Liver (tissue), 9 donors: Measurements from ENCODE around the gene KMT2B. TPM values are rescaled to one million over a fixed set of nuclear protein-coding genes. Genes with fewer than 3 reads are reported as not detected.

ENCODE experiments used
- DNase-seq: peaks from one replicate; pipeline ENCODE4 v3.0.0-alpha.2; 2017; ENCODE audit warnings: low spot score
- H3K27ac ChIP-seq, 2 donors: one replicate each; pipeline ENCODE4 v1.7.0; 2013; ENCODE audit warnings: inconsistent platforms in 2 of 2, low read length in 2 of 2, control low read depth in 1 of 2, low read depth in 1 of 2, mild to moderate bottlenecking in 1 of 2
- H3K27me3 ChIP-seq, 4 donors: one replicate each; pipeline versions ENCODE4 v1.6.1 to v1.7.0; 2013; ENCODE audit warnings: low read length in 3 of 4, inconsistent platforms in 1 of 4, mild to moderate bottlenecking in 1 of 4, moderate library complexity in 1 of 4; ENCODE audit not compliant: control insufficient read depth in 4 of 4, insufficient read depth in 4 of 4
- H3K36me3 ChIP-seq, 4 donors: one replicate each; pipeline versions ENCODE4 v1.6.1 to v1.7.0; 2013; ENCODE audit warnings: low read length in 3 of 4, mild to moderate bottlenecking in 3 of 4, low read depth in 1 of 4, moderate library complexity in 1 of 4; ENCODE audit not compliant: control insufficient read depth in 4 of 4, insufficient read depth in 3 of 4
- H3K4me1 ChIP-seq, 4 donors: one replicate each; pipeline versions ENCODE4 v1.6.1 to v1.7.0; 2013; ENCODE audit warnings: low read length in 3 of 4, mild to moderate bottlenecking in 3 of 4, moderate library complexity in 1 of 4; ENCODE audit not compliant: control insufficient read depth in 4 of 4, insufficient read depth in 4 of 4
- H3K4me3 ChIP-seq, 3 donors: one replicate each; pipeline versions ENCODE4 v1.6.1 to v1.7.0; 2013; ENCODE audit warnings: low read length in 3 of 3, control low read depth in 1 of 3, low read depth in 1 of 3, mild to moderate bottlenecking in 1 of 3
- H3K9ac ChIP-seq, 2 donors: one replicate each; pipeline ENCODE4 v1.7.0; 2013; ENCODE audit warnings: low read length in 2 of 2, mild to moderate bottlenecking in 2 of 2, moderate library complexity in 2 of 2, control low read depth in 1 of 2, low read depth in 1 of 2
- H3K9me3 ChIP-seq, 4 donors: one replicate each; pipeline versions ENCODE4 v1.6.1 to v1.7.0; 2013; ENCODE audit warnings: low read length in 3 of 4; ENCODE audit not compliant: control insufficient read depth in 4 of 4
- ATF3 ChIP-seq: IDR thresholded peaks from 2 replicates; pipeline ENCODE4 v1.6.1; 2016; ENCODE audit warnings: antibody characterized with exemption
- CTCF ChIP-seq: fragments of 150-350 bp; IDR thresholded peaks from 2 replicates; pipeline ENCODE4 v1.5.1; 2017; ENCODE audit warnings: improper control_type of control experiment, low read depth, low read length; ENCODE audit not compliant: missing input control
- EGR1 ChIP-seq, 2 donors: IDR thresholded peaks; 2 replicates each; pipeline ENCODE4 v1.6.1; 2016 to 2018; ENCODE audit warnings: antibody characterized with exemption in 2 of 2, low read depth in 2 of 2
- FOXA1 ChIP-seq: IDR thresholded peaks from 2 replicates; pipeline ENCODE4 v1.6.1; 2016; ENCODE audit warnings: antibody characterized with exemption
- FOXA2 ChIP-seq: IDR thresholded peaks from 2 replicates; pipeline ENCODE4 v1.6.1; 2016; ENCODE audit warnings: antibody characterized with exemption
- GABPA ChIP-seq, 2 donors: IDR thresholded peaks in 1 of 2; conservative IDR thresholded peaks in 1 of 2; 2 replicates each; pipeline ENCODE4 v1.6.1; 2016; ENCODE audit warnings: antibody characterized with exemption in 2 of 2, mild to moderate bottlenecking in 1 of 2, moderate library complexity in 1 of 2
- HNF4A ChIP-seq, 2 donors: conservative IDR thresholded peaks; 2 replicates each; pipeline ENCODE4 v1.6.1; 2016; ENCODE audit warnings: antibody characterized with exemption in 2 of 2, mild to moderate bottlenecking in 2 of 2
- HNF4G ChIP-seq: IDR thresholded peaks from 2 replicates; pipeline ENCODE4 v1.6.1; 2016; ENCODE audit warnings: antibody characterized with exemption
- JUND ChIP-seq, 2 donors: IDR thresholded peaks; 2 replicates each; pipeline ENCODE4 v1.6.1; 2016; ENCODE audit warnings: antibody characterized with exemption in 2 of 2
- MAX ChIP-seq: IDR thresholded peaks from 2 replicates; pipeline ENCODE4 v1.6.1; 2016; ENCODE audit warnings: antibody characterized with exemption
- NR2F2 ChIP-seq: IDR thresholded peaks from 2 replicates; pipeline ENCODE4 v1.6.1; 2016; ENCODE audit warnings: antibody characterized with exemption
- RAD21 ChIP-seq, 2 donors: IDR thresholded peaks; 2 replicates each; pipeline ENCODE4 v1.6.1; 2016; ENCODE audit warnings: antibody characterized with exemption in 2 of 2, mild to moderate bottlenecking in 2 of 2
- REST ChIP-seq: IDR thresholded peaks from 2 replicates; pipeline ENCODE4 v1.6.1; 2016; ENCODE audit warnings: antibody characterized with exemption, mild to moderate bottlenecking
- RXRA ChIP-seq, 2 donors: IDR thresholded peaks; 2 replicates each; pipeline ENCODE4 v1.6.1; 2017 to 2018; ENCODE audit warnings: antibody characterized with exemption in 2 of 2, mild to moderate bottlenecking in 1 of 2
- SP1 ChIP-seq: IDR thresholded peaks from 2 replicates; pipeline ENCODE4 v1.6.1; 2018; ENCODE audit warnings: antibody characterized with exemption, mild to moderate bottlenecking
- TAF1 ChIP-seq: conservative IDR thresholded peaks from 2 replicates; pipeline ENCODE4 v1.6.1; 2016; ENCODE audit warnings: antibody characterized with exemption, mild to moderate bottlenecking
- YY1 ChIP-seq: IDR thresholded peaks from 2 replicates; pipeline ENCODE4 v1.6.1; 2016; ENCODE audit warnings: antibody characterized with exemption, mild to moderate bottlenecking
- WGBS: extraction: QIAGEN DNeasy Blood & Tissue Kit; methylation state at CpG from one replicate; pipeline ENCODE4 v1.1.7; 2013; 5-methylcytosine and 5-hydroxymethylcytosine counted together
- polyA plus RNA-seq, 2 donors: library from polyadenylated mRNA; stranded (reverse) in 1 of 2; unstranded in 1 of 2; fragments of 200-250 nt in 1 of 2; fragments of >200 nt in 1 of 2; fragmentation: Nextera tagmentation in 1 of 2; extraction: Ambion mirVana in 1 of 2; gene quantifications; one replicate each; pipeline versions ENCODE4 v1.2.1 to v1.2.3, GENCODE V29; 2013 to 2015
- total RNA-seq, 2 donors: library from RNA; depleted of rRNA; stranded (reverse); fragments of >200 nt; gene quantifications; one replicate each; pipeline ENCODE4 v1.2.3, GENCODE V29; 2014
- TF ChIP-seq, protein P1 (sequence below): IDR thresholded peaks from 2 replicates; pipeline ENCODE4 v1.6.1; 2016; ENCODE audit warnings: antibody characterized with exemption
- donor health status: healthy.
- donor health status: healthy.
- donor health status: healthy.
- donor health status: healthy.
- donor health status: healthy.

KMT2B gene
- total and polyA plus RNA-seq, 4 donors = 3.7 to 12.1 (median 8.3) TPM

GRCh38 chr19:35746087-35746462, 28.3 kb downstream of the KMT2B start:
- DNase-seq = no peak
- Histone ChIP-seq H3K4me3 (peak overlapping the region; percentile 81 to 87 (median 82)), H3K9me3 (no peaks in the 10 kb centered on the region), H3K4me1 (peaks cover 6 to 41% (median 29%) of the 10 kb centered on the region in 4 donors), H3K36me3 (peaks cover 0 to 3% (median 0%) of the 10 kb centered on the region in 4 donors), H3K27ac (peak overlapping the region; percentile 52 to 68), H3K9ac (peak overlapping the region; percentile 51 to 57), H3K27me3 (no peaks in the 10 kb centered on the region)
- no peak for TF ChIP-seq HNF4A (conservative IDR thresholded peaks at IDR 0.05)
- TF ChIP-seq REST = no peak
- TF ChIP-seq EGR1 (IDR thresholded peaks at IDR 0.05; ENCODE audit: low read depth in 2 of 2) = no peak
- no peak for TF ChIP-seq FOXA1
- no peak for TF ChIP-seq NR2F2
- no peak for TF ChIP-seq JUND (IDR thresholded peaks at IDR 0.05)
- TF ChIP-seq RXRA (IDR thresholded peaks at IDR 0.05) = no peak
- no peak for TF ChIP-seq YY1
- no peak for TF ChIP-seq ATF3
- no peak for TF ChIP-seq HNF4G
- no peak for TF ChIP-seq FOXA2
- WGBS = 14% methylated on average over 4 of the region's 4 CpGs

GRCh38 chr19:35746531-35746930, 28.7 kb downstream of the KMT2B start:
- Histone ChIP-seq H3K36me3 (peaks cover 0 to 3% (median 0%) of the 10 kb centered on the region in 4 donors), H3K9me3 (no peaks in the 10 kb centered on the region), H3K4me3 (peak overlapping the region in 1 of 3 donors; percentile 87), H3K27me3 (no peaks in the 10 kb centered on the region), H3K9ac (no peak overlapping the region), H3K27ac (no peak overlapping the region), H3K4me1 (peaks cover 6 to 40% (median 28%) of the 10 kb centered on the region in 4 donors)
- TF ChIP-seq FOXA1 (no peak), HNF4A (conservative IDR thresholded peaks at IDR 0.05) (no peak), SP1 (no peak), HNF4G (no peak), ATF3 (no peak), RAD21 (IDR thresholded peaks at IDR 0.05) (no peak), GABPA (IDR thresholded peaks at IDR 0.05 in 1 of 2, conservative IDR thresholded peaks at IDR 0.05 in 1 of 2) (no peak), REST (no peak), EGR1 (IDR thresholded peaks at IDR 0.05; ENCODE audit: low read depth in 2 of 2) (no peak), YY1 (no peak), RXRA (IDR thresholded peaks at IDR 0.05) (no peak), TAF1 (no peak), NR2F2 (no peak), MAX (no peak), CTCF (no peak), JUND (IDR thresholded peaks at IDR 0.05) (no peak)
- TF ChIP-seq, protein P1, sequence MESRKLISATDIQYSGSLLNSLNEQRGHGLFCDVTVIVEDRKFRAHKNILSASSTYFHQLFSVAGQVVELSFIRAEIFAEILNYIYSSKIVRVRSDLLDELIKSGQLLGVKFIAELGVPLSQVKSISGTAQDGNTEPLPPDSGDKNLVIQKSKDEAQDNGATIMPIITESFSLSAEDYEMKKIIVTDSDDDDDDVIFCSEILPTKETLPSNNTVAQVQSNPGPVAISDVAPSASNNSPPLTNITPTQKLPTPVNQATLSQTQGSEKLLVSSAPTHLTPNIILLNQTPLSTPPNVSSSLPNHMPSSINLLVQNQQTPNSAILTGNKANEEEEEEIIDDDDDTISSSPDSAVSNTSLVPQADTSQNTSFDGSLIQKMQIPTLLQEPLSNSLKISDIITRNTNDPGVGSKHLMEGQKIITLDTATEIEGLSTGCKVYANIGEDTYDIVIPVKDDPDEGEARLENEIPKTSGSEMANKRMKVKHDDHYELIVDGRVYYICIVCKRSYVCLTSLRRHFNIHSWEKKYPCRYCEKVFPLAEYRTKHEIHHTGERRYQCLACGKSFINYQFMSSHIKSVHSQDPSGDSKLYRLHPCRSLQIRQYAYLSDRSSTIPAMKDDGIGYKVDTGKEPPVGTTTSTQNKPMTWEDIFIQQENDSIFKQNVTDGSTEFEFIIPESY = no peak
- DNase-seq = no peak
- 91% methylated on average over 5 of the region's 5 CpGs for WGBS
